ENCODE measurements around the gene PAQR9.

DNA sequence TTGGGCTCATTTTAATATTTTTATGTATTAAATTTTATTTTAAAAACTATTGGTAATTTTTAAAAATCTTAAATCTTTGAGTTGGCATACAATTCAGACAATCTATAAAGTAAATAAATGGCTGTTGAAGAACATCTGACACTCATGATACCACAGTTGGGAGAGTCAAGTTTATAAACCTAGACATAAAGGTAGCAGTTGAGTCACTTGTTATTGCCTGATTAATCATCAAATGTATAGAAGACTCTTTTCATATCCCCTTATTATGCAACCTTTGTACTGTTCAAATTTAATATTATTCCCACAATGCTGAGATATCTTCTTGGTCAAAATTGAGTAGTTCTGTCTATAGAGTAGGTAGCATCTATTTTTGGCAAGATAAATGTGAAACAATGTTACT lies 19.6 kb downstream of the PAQR9 start:
- TF ChIP-seq FOXP2 (optimal IDR thresholded peaks at IDR 0.05; ENCODE audit: borderline replicate concordance, extremely low read depth, extremely low read length, insufficient read depth) (no peak), SIN3A (IDR thresholded peaks at IDR 0.05; ENCODE audit: borderline replicate concordance, insufficient read depth, low read length) (no peak)
